ENCODE results near the gene GSTM5. TPM values are rescaled to one million over a fixed set of nuclear protein-coding genes. Genes with fewer than 3 reads are reported as not detected.
"Not testable (repeated sequence)": the region's sequence is repeated elsewhere in the genome, so short reads cannot be mapped to it uniquely, and the experiment has no call there.

The GSTM5 gene
- 7.2 TPM for polyA plus RNA-seq
- long read RNA-seq, donor 1: 0 reads
- long read RNA-seq, donor 2, partial matches to known transcripts: 163 of 339 reads
- long read RNA-seq, donor 2, other reads (novel, unspliced or antisense): 174 of 339 reads
- long read RNA-seq, donor 3: 0 reads
- long read RNA-seq, donor 4: 0 reads
- long read RNA-seq, donor 5, partial matches to known transcripts: 0 of 17 reads
- long read RNA-seq, donor 5, other reads (novel, unspliced or antisense): 15 of 17 reads
- long read RNA-seq, donor 6, partial matches to known transcripts: 0 of 1 reads
- long read RNA-seq, donor 6, other reads (novel, unspliced or antisense): 0 of 1 reads
- long read RNA-seq, donor 7, transcript GSTM5-201 (8 exons, 1,555 nt): major isoform, 5 of 5 reads
- long read RNA-seq, donor 7, partial matches to known transcripts: 0 of 5 reads
- long read RNA-seq, donor 7, other reads (novel, unspliced or antisense): 0 of 5 reads
- long read RNA-seq, donor 8, partial matches to known transcripts: 0 of 3 reads
- long read RNA-seq, donor 8, other reads (novel, unspliced or antisense): 0 of 3 reads
- long read RNA-seq, donor 9, partial matches to known transcripts: 0 of 2 reads
- long read RNA-seq, donor 9, other reads (novel, unspliced or antisense): 0 of 2 reads
- long read RNA-seq, donor 10, partial matches to known transcripts: 0 of 1 reads
- long read RNA-seq, donor 10, other reads (novel, unspliced or antisense): 0 of 1 reads
- long read RNA-seq, donor 11, partial matches to known transcripts: 0 of 3 reads
- long read RNA-seq, donor 11, other reads (novel, unspliced or antisense): 0 of 3 reads

DNA sequence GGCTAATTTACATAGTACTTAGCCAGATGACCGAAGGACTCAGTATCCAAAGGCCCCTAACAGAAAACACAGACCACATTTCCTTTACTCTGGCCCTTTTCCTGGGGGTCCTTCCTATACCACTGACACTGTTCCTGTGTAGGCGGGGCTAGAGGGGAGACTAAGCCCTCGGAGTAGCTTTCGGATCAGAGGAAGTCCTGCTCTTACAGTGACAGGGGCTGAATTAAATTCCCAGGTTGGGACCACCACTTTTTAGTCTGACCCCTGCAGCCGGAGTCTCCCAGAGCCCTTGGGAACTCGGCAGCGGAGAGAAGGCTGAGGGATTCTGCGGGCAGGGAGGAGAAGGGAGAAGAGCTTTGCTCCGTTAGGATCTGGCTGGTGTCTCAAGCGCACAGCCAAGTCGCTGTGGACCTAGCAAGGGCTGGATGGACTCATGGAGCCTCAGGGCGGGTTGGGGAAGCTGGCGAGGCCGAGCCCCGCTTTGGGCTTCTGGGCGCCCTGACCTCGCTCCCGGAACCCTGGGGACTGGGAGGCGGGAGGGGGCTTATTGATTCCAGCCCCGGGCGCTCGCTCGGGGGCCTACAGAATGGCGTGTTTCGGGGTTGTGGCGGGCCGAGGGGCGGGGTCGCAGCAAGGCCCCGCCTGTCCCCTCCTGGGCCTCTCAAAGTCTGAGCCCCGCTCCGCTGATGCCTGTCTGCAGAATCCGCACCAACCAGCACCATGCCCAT, at the start of gene GSTM5:
Gene GSTM5 (plus strand): TSS at position 659 of the 728 bp plus-strand sequence. CDS start 62 bp downstream, at position 721.
- WGBS (ENCODE audit: insufficient coverage, low lambda C conversion rate): no CpG with 5 or more reads among the region's 33 CpGs
- H3K36me3 ChIP-seq (ENCODE audit: control insufficient read depth, insufficient read depth, low read length); H3K4me1 ChIP-seq (ENCODE audit: control insufficient read depth, insufficient read depth, low read length); H3K27me3 ChIP-seq (ENCODE audit: control insufficient read depth, insufficient read depth, low read length); H3K27ac ChIP-seq (ENCODE audit: low read length); H3K9me3 ChIP-seq (ENCODE audit: control insufficient read depth, low read depth, low read length): not testable (repeated sequence)
- peak in 1 of 2 donors; percentile 3 for DNase-seq
- H3K4me3 ChIP-seq (ENCODE audit: low read length): peak within 1 kb of the TSS; percentile 39

GRCh38 chr1:109664671-109665070, 47.4 kb upstream of the GSTM5 start:
- peaks cover 14% of the 10 kb centered on the region for H3K36me3 ChIP-seq (ENCODE audit: control insufficient read depth, insufficient read depth, low read length)
- H3K9me3 ChIP-seq (ENCODE audit: control insufficient read depth, low read depth, low read length): no peaks in the 10 kb centered on the region
- no peak overlapping the region for H3K4me3 ChIP-seq (ENCODE audit: low read length)
- H3K27ac ChIP-seq (ENCODE audit: low read length): no peak overlapping the region
- no peaks in the 10 kb centered on the region for H3K27me3 ChIP-seq (ENCODE audit: control insufficient read depth, insufficient read depth, low read length)
- WGBS (ENCODE audit: insufficient coverage, low lambda C conversion rate): no CpG with 5 or more reads among the region's 1 CpG
- H3K4me1 ChIP-seq (ENCODE audit: control insufficient read depth, insufficient read depth, low read length): peaks cover 2% of the 10 kb centered on the region
- no peak for DNase-seq

DNA sequence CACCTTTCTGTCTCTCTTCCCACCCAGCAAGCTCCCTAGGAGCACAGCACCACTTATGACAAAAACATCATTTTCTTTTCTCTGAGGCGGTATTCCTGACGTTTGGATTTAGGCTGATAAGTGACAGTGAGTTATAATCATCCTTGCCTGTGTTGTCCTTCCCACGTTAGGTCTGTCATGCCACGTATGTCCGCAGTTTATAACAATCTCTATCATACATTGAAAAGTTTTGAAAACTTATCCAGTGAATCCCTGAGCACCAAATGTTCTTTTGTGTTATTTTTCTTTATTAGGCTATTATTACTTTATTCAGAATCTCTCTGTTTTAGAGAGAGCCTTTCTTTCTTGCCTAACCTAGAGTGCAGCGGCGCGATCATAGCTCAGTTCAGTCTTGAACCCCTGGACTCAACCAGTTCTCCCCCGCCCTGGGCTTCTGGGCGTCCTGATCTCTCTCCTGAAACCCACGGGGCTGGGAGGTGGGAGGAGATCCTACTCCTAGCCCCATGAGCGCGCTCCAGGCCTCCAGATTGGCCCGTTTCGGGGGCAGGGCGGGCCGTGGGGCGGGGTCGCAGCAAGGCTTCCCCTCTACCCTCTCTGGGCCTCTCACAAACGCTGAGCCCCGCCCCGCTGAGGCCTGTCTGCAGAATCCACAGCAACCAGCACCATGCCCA, 44.5 kb upstream of the GSTM5 start, which contains the start of gene GSTM2:
Gene GSTM2 (plus strand): TSS at position 606 of the 671 bp plus-strand sequence. CDS start 59 bp downstream, at position 665.
- Histone ChIP-seq H3K36me3 (ENCODE audit: control insufficient read depth, insufficient read depth, low read length) (peaks cover 22% of the 10 kb centered on the region), H3K27me3 (ENCODE audit: control insufficient read depth, insufficient read depth, low read length) (no peaks in the 10 kb centered on the region)
- WGBS (ENCODE audit: insufficient coverage, low lambda C conversion rate): no CpG with 5 or more reads among the region's 22 CpGs

GRCh38 chr1:109668123-109668775, 43.8 kb upstream of the GSTM5 start:
- Histone ChIP-seq H3K4me3 (ENCODE audit: low read length) (peak overlapping the region; percentile 55), H3K27ac (ENCODE audit: low read length) (no peak overlapping the region)
- WGBS (ENCODE audit: insufficient coverage, low lambda C conversion rate): no CpG with 5 or more reads among the region's 26 CpGs

More for the DNA sequence above, 44.5 kb upstream of the GSTM5 start, which contains the start of gene GSTM2:
- Histone ChIP-seq H3K9me3 (ENCODE audit: control insufficient read depth, low read depth, low read length) (no peaks in the 10 kb centered on the region), H3K27ac (ENCODE audit: low read length) (peak within 1 kb of the TSS; percentile 11), H3K4me3 (ENCODE audit: low read length) (peak within 1 kb of the TSS; percentile 55), H3K4me1 (ENCODE audit: control insufficient read depth, insufficient read depth, low read length) (peaks cover 2% of the 10 kb centered on the region)
- DNase-seq: peak; percentile 93 to 96

GRCh38 chr1:109669246-109669948, 42.7 kb upstream of the GSTM5 start:
- WGBS (ENCODE audit: insufficient coverage, low lambda C conversion rate): no CpG with 5 or more reads among the region's 22 CpGs
- H3K27ac ChIP-seq (ENCODE audit: low read length): no peak overlapping the region
- H3K27me3 ChIP-seq (ENCODE audit: control insufficient read depth, insufficient read depth, low read length): no peaks in the 10 kb centered on the region
- DNase-seq: no peak
- H3K36me3 ChIP-seq (ENCODE audit: control insufficient read depth, insufficient read depth, low read length): peaks cover 27% of the 10 kb centered on the region
- H3K9me3 ChIP-seq (ENCODE audit: control insufficient read depth, low read depth, low read length): no peaks in the 10 kb centered on the region
- no peak overlapping the region for H3K4me3 ChIP-seq (ENCODE audit: low read length)
- peaks cover 2% of the 10 kb centered on the region for H3K4me1 ChIP-seq (ENCODE audit: control insufficient read depth, insufficient read depth, low read length)

More at GRCh38 chr1:109668123-109668775, 43.8 kb upstream of the GSTM5 start:
- Histone ChIP-seq H3K4me1 (ENCODE audit: control insufficient read depth, insufficient read depth, low read length) (peaks cover 2% of the 10 kb centered on the region), H3K36me3 (ENCODE audit: control insufficient read depth, insufficient read depth, low read length) (peaks cover 26% of the 10 kb centered on the region), H3K27me3 (ENCODE audit: control insufficient read depth, insufficient read depth, low read length) (no peaks in the 10 kb centered on the region), H3K9me3 (ENCODE audit: control insufficient read depth, low read depth, low read length) (no peaks in the 10 kb centered on the region)
- DNase-seq: peak in 1 of 2 donors; percentile 29

DNA sequence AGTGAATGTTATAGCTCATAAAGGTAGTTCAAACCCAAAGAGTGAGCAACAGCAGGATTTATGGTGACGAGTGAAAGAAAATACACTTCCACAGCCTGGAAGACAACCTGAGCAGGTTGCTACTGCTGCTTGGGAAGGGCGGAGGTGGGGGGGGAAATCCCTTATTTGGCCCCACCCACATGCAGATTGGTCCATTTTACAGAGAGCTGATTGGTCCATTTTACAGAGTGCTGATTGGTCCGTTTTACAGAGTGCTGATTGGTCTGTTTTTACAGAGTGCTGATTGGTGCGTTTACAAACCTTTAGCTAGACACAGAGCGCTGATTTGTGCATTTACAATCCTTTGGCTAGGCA, 42.1 kb upstream of the GSTM5 start:
- not testable (repeated sequence) for DNase-seq
- no CpG with 5 or more reads among the region's 5 CpGs for WGBS (ENCODE audit: insufficient coverage, low lambda C conversion rate)

DNA sequence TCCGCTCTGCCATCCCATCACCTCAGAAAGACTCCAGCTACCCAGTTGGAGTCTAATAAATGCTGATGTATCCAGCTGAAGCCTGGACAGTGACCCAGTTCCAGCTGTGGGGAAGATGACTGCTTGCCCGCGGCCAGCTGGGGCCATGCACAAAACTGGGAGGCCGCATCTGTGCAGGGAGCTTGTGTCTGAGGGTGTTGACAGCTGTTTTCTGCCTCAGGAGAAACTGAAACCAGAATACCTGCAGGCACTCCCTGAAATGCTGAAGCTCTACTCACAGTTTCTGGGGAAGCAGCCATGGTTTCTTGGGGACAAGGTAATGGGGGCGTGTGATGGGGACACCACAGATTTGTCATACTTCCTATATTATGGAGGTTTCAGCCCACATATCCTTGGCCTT, 41.0 kb upstream of the GSTM5 start:
- DNase-seq: peak in 1 of 2 donors; percentile 29

More for the DNA sequence above, 42.1 kb upstream of the GSTM5 start:
- H3K36me3 ChIP-seq (ENCODE audit: control insufficient read depth, insufficient read depth, low read length): peaks cover 27% of the 10 kb centered on the region
- not testable (repeated sequence) for H3K27ac ChIP-seq (ENCODE audit: low read length); H3K9me3 ChIP-seq (ENCODE audit: control insufficient read depth, low read depth, low read length); H3K4me3 ChIP-seq (ENCODE audit: low read length); H3K4me1 ChIP-seq (ENCODE audit: control insufficient read depth, insufficient read depth, low read length); H3K27me3 ChIP-seq (ENCODE audit: control insufficient read depth, insufficient read depth, low read length)

DNA sequence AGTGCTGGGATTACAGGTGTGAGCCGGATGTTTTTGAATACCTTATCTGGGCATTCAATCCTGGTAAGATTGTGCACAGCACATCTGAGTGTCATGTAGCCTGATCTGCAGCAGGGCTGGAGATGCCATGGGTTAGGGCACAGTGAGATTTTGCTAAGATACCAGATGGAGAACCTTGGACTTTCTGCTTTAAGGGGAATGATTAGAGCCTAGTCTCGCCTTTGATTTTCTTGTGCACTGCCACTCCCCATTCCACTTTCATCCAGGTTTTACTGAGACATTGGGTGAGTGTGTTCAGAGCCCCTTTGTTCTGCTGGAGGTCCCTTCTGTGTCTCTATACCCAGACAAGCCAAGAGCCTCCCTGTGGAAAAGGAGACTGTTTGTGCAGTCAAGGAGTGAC, 38.2 kb upstream of the GSTM5 start:
- H3K27me3 ChIP-seq (ENCODE audit: control insufficient read depth, insufficient read depth, low read length); H3K4me1 ChIP-seq (ENCODE audit: control insufficient read depth, insufficient read depth, low read length); H3K27ac ChIP-seq (ENCODE audit: low read length); H3K4me3 ChIP-seq (ENCODE audit: low read length); H3K9me3 ChIP-seq (ENCODE audit: control insufficient read depth, low read depth, low read length): not testable (repeated sequence)
- peaks cover 29% of the 10 kb centered on the region for H3K36me3 ChIP-seq (ENCODE audit: control insufficient read depth, insufficient read depth, low read length)
- DNase-seq: peak in 1 of 2 donors; percentile 53
- no CpG with 5 or more reads among the region's 2 CpGs for WGBS (ENCODE audit: insufficient coverage, low lambda C conversion rate)

More for the DNA sequence above, 41.0 kb upstream of the GSTM5 start:
- Histone ChIP-seq H3K9me3 (ENCODE audit: control insufficient read depth, low read depth, low read length) (no peaks in the 10 kb centered on the region), H3K4me3 (ENCODE audit: low read length) (no peak overlapping the region), H3K4me1 (ENCODE audit: control insufficient read depth, insufficient read depth, low read length) (peaks cover 2% of the 10 kb centered on the region), H3K27me3 (ENCODE audit: control insufficient read depth, insufficient read depth, low read length) (no peaks in the 10 kb centered on the region), H3K27ac (ENCODE audit: low read length) (no peak overlapping the region), H3K36me3 (ENCODE audit: control insufficient read depth, insufficient read depth, low read length) (peaks cover 27% of the 10 kb centered on the region)
- no CpG with 5 or more reads among the region's 5 CpGs for WGBS (ENCODE audit: insufficient coverage, low lambda C conversion rate)
